T-helper 1 cell (primary cell): Measurements from ENCODE around the gene FBLN1.

Experiments used
- DNase-seq, 5 donors: peaks; one replicate each; pipeline ENCODE4 v3.0.0-alpha.2; 2012 to 2020

FBLN1 gene

DNA sequence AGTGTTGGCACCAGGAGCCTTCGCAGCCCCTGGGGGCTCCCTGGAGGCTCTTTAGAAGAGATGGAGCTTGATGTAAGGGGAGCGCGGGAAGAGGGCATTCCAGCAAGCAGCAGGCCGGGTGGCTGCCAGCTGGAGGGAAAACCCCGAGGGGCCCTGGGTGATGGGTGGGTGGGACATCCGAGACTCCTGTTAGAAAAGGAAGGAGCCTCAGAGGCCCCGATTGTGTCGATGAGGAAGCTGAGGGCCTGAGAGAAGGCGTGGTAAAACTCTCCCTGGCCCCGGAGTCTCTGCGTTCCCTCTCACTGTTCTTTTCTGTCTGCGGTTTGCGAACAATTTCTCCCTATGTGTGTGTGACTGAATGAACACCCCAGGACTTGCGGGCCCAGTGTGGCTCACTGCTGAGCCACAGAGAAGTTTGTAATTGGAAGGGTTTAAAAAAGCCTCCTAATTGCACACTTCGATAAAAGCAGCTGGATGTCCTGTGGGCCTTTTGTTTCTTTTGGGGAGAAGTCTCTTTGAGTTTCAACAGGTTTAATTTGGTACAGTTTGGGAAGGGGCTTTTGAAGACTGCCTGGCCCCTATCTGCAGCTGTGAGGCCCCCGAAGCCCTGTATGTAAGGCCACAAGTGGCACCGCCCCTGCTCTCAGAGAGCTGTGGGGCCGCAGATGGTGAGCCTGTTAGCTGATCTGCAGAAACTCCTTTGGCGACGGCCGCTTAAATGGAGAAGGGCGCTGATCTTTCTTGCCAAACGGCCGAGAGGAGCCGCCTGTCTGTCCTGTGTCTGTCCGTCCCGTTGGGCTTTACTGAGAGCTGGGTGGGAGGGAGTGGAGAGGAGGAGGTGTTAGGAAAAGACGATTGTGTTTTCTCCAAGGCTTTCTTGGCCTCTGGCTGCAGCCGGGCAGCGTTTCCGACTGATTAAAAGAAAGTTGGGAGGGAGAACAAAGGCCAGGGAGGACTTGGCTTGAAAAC, 2.0 kb downstream of the FBLN1 start:
- DNase-seq, result no peak

DNA sequence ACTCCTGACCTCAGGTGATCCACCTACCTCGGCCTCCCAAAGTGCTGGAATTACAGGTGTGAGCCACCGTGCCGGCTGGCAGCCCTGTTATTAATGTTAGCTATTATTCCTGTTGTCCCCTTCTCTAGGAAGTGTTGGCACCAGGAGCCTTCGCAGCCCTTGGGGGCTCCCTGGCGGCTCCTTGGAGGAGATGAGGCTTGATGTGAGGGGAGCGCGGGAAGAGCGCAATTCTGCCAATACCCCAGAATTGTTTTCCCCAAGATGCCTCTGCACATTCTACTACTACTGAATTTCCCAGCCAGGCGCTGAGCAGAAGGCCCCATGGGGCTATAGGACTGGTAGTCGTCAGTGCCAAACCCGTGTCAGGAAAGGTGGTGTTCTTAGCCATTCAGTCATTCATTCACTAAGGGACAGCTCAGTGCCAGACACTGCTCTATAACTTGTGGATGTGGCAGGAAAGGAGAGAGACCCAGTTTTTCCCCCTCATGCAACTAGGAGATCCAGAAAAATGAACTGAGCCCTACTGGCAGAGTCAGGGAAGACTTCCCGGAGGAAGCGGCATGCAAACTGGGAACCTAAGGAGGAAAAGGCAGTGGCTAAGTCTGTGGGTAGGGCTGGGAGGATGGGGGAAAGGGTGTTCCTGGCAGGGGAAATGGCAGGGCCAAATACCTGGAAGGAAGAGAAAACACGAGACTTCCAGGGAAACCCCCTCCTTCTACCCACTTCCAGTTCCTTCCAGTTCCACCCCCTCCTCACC, 3.5 kb downstream of the FBLN1 start:
- DNase-seq, result no peak

DNA sequence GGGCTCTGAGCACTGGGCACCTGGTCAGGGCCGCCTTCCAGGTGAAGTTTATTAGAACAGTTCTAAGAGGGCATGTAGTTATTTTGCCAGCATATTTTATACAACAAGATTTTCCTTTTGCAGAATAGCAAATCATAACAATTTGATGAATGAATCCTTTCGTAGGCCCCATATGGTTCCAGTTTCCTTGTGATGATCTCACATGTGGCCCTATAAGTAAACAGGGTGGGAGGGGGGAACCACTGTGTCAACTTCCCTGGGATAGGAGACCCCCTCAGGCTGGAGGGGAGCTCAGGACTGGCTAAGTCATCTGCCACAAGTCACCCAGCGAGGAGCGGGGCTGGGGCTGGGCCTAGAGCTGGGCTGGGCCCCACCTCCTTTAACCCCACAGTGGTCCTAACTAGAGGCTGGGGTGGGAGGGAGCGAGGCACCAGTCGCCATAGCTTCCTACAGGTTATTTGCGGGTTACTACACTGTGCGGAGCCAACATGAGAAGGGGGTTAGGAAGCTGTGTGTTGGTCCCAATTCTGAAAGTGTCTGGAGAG, 4.2 kb downstream of the FBLN1 start:
- DNase-seq, result no peak

DNA sequence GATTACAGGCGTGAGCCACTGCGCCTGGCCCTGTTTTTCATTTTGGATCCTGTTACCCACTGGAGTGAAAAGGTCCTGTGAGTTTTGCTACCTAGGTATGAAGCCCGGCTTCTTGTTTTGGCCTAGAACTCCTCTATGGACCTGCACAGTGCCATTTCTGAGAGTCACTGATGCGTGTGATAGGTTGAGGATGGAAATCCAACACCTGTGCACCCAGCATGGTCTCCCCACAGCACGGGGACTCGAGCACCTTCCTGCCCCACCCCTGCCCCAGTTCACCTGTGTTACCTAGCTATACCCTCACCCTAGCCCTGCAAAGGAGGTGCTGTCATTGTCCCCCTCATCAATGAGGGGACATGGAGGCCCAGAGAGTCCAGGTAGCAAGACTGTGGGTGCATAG, 5.1 kb downstream of the FBLN1 start:
- no peak for DNase-seq

DNA sequence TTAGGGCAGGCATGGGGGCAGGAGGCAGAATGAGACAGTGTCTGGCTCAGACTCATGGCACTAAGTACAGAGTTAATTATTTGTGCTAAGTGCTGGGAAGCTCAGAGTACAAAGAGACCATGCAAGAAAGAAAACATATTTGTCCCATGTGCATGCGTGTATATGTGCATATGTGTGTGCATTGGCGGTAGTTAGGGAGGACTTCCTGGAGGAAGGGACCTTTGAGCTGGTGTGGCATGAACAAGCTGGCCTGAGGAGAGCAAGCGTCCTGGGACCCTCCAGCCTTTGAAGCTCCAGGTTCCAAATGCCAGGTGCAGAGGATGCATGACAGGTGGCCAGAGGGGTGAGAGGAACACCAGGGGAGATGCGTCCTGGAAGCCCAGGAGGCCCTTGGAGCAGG, 6.1 kb downstream of the FBLN1 start:
- DNase-seq, result no peak

DNA sequence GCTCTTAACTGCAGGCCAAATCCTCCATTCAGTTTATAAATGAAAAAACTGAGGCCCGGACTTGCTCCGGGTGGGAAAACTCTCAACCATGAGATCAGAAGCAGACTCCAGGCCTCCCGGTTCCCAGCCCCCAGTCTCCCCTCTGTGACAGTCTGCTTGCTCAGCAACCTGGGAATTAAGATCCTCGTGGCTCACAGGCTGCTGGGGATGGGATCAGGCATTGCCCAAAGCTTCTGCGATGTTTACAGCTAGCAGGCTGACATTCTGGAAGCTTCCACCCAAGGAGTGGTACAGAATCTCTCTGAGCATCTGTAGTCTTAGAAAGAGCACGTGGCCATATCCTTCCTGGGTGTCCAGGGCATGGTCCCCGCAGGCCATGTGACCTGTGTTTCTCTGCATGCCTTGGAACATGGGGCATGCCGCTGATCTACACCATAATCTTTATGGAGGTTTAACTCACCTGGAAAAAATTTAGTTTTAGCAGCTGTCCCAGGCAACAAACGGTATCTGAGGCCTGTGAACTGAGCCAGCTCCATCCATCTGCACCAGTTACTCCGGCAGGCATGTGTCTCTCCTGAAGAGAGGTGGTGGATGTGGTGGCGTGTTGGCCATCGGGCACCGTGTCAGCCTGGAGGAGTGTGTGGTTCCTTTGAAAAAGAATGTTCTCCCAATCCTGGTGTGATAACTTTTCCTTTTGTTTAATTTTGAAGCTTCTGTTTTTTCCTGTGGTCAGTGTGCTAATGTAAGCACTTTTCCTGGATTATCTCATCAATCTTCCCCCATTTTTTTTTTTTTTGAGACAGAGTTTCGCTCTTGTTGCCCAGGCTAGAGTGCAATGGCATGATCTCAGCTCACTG, 7.9 kb downstream of the FBLN1 start:
- DNase-seq, result no peak

DNA sequence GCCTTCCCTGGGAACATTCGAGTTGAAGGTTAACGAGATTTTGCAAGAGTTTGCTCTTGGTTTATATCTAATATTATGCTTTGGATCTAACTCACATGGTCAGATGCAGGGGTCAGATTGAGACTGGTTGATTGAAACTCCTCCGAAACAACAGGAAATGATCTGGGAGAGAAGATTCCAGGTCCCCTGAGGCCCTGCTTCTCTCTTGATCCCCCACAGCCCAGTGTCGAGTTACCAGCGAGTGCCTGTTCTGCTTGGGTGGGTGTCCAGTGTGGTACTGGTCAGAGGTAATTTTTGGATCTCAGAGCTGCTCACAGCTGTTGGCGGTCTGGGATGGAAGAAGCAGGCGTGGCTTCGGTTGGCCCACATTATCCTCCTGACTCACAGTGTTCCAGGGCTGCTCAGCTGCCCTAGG, 9.2 kb downstream of the FBLN1 start:
- DNase-seq, result no peak

DNA sequence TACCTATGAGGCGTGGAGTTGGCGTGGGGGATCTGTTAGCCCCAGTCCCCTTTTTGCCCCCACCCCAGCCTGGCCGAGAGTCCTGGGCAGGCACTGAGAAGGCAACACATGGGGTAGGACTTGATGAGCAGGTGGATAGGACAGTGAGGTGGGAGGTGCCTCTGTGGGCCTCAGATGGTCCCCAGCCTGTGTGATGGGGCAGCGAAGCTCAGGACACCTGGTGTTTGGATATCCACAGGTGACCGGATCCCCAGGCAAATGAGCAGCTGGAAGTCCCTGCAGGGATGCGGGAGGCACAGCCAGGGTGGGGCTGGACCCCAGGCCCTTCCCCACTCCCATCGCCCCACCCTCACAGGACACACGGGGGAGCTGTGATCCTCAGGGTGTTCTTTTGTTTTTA, 9.7 kb downstream of the FBLN1 start:
- no peak for DNase-seq

DNA sequence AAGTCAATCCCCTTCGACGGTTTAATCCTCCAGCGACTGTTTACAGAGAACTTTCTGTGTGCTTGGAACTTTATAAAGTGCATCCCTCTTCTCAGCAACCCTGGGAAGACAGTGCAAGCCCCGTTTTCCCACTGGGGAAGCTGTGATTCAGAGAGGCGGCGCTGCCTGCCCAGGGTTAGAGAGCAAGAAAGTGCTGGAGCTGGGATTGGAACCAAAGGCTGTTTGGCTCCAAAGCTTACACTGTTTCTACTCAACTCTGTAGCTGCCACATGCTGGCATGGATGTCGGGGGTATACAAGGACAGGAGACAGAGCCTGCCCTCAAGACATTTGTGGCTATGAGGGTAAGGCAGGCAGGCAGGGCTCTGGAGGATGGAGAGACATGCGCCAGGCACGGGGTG, 13.0 kb downstream of the FBLN1 start:
- DNase-seq, result no peak

DNA sequence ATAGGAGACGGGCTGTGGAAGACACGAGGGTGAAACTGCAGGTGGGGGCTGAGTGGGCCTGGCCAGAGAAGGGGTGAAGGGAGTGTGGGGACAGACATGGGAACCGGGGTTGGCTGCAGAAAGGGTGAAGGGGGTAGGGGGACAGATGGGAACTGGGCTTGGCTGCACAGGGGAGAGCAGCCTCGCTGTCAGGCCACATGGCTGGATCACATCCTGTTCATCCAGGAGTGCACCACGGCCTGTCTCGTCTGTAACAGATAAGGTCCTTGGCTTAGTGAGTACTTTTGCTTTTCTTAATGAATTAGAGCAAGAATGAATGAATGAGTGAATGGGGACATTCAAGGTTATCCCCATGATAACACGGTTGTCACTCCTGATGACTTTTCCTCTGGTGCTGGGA, 13.5 kb downstream of the FBLN1 start:
- DNase-seq, result no peak

DNA sequence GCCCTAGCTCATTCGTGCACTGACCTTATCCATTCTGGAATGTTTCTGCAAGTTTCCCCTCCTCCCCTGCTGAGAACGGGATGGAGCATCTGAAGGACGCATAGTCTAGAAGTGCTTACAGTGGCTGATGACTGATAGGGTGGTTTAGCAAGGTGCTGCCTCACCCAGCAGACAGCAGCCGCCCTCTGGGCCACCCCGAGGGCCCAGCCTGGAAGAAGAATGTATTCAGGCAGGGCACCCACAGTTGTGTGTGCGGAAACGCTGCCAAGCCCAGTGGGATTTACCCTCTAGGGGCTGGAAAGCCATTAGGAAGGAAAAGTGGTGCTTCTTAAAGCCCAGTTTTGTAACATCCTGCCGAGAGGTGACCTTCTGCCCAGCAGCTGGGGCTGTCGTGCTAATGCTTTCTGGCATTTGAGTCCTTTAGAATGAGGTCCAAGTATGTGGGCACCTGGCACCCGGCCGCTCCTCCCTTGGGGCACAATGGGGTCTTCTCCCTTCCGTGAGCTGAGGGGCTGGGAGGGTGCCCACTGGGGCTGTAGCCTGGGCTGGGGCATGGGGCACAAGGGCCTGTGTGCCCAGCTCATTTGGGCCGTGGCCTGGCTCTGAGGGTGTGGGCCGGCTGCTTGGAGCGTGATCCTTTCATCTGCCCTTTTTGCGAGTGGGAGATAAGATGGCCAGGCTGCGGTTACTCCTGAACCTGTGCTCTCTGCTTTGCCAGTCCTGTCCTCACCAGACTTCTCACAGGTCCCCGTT, 14.4 kb downstream of the FBLN1 start:
- no peak for DNase-seq

DNA sequence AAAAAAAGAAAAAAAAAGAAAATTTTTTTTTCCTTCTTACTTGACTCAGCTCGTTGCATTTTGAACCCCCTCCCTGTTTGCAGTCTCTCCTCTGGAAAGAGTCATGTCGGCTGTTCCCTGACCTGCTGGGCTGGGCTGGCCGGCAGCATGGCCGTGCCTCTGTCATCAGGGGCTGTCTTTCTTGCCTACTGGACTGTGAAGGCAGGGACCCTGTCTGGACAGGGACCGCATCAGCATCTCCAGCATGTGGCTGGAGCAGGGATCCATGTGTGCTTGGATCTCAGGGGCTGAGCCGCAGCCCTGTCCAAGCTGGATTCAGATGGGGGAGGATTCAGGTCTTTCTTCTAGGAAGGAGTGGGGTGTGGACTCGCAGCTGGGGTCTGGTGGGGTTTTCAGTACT, 15.5 kb downstream of the FBLN1 start:
- no peak for DNase-seq

DNA sequence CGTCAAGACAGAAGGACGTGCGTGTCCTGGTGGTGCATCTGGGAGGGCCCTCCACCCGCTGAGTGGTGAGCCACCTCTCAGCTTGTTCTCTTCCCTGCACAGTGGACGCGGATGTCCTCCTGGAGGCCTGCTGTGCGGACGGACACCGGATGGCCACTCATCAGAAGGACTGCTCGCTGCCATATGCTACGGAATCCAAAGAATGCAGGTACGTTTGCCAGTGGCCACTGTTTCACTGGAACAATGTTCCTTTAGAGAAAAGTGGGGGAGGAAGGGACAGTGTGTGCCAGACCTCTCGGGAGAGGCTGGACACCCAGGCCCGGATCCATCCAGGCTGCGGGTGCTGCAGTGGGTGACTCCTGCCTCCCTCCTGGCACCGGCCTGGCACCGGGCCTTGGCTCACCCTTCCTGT, 15.9 kb downstream of the FBLN1 start:
- no peak for DNase-seq

DNA sequence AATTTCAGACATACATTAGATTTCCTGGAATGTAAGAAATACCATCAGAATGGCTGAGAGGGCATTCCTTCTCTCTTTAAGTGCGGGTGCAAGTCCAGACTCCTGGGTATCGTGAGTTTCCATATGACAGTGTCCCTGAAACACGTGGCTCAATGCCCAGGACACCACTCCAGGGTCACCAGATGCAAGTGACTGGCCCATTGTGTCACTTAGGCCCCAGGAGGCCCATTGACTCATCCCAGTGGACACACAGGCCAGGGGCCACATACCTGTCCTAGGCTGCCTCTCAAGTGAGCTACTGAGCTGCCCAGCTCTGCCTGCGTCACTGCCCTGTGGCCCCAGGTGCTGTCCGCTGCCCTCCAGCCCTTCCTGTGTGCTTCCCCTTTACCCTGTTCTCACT, 18.5 kb downstream of the FBLN1 start:
- no peak for DNase-seq

DNA sequence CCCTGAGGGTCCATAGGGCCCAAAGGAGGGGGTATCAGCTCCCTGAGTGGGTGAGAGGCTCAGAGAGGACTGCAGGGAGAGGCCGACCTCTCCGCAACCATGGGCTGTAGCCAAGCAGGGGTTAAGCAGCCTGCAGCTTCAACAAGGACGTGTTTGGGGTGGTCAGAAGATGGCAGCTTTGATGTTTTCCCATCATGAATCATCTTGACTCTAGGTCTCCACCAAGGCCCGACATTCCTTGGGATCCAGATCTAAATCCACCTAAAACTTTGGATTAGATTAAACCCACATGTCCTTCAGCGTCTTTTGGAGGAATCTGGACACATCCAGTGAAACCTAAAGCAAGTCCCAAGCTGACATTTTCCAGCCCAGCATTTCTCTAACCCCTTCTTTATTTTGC, 19.8 kb downstream of the FBLN1 start:
- no peak for DNase-seq

DNA sequence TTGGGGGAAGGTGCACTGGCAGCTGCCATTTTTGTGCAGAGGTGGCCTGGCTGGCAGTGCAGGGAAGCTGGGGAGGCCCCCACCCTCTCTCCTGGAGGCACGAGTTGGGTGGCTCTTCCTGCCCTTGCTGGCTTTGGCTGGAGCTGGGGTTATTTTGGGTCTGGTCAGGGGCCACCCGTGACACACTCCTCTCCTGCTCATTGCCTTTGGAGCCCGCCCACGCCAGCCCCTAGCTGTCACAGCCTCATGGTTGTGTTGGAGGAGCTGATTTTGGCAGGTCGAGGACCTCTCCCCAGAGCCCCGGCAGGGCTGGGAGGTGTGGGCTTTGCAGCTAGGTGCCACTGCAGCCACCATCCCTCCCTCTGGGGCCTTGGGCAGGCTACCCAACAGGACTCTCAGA, 21.5 kb downstream of the FBLN1 start:
- no peak for DNase-seq

DNA sequence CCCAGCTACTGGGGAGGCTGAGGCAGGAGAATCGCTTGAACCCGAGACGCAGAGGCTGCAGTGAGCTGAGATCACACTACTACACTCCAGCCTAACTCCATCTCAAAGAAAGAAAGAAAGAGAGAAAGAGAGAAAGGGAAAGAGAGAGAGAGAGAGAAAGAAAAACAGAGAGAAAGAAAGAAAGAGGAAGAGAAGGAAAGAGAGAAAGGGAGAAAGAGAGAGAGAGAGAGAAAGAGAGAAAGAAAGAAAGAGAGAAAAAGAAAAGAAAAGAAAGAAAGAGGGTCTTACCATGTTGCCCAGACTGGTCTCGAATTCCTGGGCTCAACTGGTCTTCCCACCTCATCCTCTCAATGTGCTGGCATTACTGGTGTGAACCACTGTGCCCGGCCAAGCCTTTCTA, 22.3 kb downstream of the FBLN1 start:
- no peak for DNase-seq

DNA sequence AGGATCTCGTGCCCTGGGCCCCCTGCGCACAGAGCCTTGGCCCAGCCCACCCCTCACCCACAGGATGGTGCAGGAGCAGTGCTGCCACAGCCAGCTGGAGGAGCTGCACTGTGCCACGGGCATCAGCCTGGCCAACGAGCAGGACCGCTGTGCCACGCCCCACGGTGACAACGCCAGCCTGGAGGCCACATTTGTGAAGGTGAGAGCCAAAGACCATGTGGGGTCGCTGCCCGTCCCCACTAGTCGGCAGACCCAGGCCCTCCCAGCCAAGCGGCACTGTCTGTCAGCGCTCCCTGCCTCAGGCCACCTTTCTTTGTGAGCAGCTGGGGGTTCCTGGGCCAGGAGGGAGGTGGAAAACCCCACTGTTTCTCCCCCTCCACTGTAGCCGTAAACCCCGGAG, 22.8 kb downstream of the FBLN1 start:
- no peak for DNase-seq

DNA sequence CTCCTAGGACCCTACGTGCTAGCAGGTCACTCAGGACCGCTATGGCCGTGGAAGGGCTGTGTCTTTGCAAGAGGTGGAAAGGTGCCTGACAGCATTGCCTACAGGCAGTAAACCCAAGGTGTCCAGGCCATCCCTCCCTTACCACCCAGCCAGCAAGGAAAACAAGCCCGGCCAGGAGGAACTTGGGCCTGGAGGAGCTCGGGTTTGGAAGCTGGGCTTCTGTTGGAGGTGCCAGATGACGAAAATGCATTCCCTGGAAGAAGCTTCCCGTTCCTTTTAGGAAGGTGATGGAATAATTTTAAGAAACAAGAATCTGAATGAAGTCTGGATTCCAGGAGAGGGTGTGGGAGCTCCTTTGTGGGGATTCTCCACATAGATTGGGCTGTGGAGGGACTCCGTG, 23.6 kb downstream of the FBLN1 start:
- no peak for DNase-seq

DNA sequence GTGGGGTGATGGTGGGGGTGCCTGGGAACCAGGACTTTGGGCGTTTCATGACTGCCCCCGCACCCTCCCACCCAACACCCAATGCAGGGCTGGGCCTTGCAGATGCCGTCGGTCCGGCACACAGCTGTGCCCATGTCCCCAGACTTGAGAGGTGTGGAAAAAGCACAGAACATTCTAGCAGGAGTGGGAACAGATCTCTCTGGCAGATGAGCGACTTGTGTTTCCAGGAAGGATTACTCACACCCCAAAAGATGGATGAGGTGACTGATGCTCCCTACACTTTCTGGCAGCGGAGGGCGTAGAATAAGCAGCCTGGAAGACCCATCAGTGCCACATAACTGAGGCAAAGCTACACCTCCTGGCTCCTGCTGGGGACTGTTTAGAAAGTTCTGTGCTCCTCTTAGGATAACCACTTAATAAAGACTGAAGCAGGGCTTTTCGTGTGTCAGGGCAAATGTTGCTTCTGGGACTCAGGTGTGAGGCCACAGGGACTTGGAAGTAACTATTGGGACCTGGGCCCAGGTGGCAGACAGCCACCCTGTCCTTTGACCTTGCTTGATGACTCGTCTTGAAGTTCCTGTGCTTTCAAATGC, 24.2 kb downstream of the FBLN1 start:
- no peak for DNase-seq

DNA sequence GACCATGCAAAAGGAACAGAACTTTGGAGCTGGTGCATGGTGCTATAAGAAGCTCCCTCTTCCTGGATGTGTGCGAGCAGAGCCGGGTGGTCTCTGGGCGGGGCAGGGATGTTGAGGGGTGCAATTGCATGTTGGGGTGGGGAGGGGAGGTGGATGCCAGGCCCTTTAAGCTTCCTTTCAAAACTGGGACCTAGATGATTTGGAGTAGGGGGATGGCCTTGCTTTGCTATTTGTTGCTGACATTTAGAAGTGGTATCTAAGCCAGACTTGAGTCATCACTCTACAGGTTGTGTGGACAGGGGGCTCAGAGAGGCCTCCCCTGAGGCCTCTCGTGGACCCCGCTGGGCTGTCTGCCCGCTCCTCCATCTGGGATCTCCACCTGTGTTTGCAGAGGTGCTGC, 24.8 kb downstream of the FBLN1 start:
- DNase-seq, result no peak

DNA sequence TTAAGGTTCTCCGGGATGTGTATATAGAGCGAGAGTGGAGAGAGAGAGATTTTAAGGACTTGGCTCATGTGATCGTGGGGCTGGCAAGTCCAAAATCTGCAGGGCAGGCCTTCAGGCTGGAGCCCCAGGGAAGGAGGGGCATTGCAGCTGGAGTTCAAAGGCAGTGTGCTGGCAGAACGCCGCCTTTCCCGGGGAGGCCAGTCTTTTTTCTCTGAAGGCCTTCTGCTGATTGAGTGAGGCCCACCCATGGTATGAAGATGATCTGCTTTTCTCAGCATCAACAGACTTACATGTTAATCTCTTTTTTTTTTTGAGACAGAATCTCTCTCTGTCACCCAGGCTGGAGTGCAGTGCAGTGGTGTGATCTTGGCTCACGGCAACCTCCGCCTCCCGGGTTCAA, 25.4 kb downstream of the FBLN1 start:
- no peak for DNase-seq
